Panc1 (cell line): Measurements from ENCODE around the gene CDCP1. TPM values are rescaled to one million over a fixed set of nuclear protein-coding genes. Genes with fewer than 3 reads are reported as not detected.

ENCODE experiments used
- ATAC-seq: fragments of 200-7000 bp; cut with Tn5 transposase; 2 replicates; pipeline ENCODE4 v1.9.1; 2020; ENCODE audit warnings: mild to moderate bottlenecking, moderate library complexity
- BruUV-seq: library from RNA; stranded (reverse); fragments of 400-500 nt; replicated peaks from 2 replicates; lab custom pipeline; 2021; lab: Mats Ljungman, UMichigan
- CTCF ChIA-PET: fragments of 300-600 bp; sonication (Branson Sonifier 250); formaldehyde crosslinking; loops from one replicate; lab custom pipeline; 2022; ENCODE audit warnings: antibody characterized with exemption; lab: Charles Lee
- POLR2A ChIA-PET: fragments of 300-600 bp; sonication (Branson Sonifier 250); formaldehyde crosslinking; loops from one replicate; lab custom pipeline; 2022; ENCODE audit warnings: antibody characterized with exemption; lab: Charles Lee
- DNase-seq: peaks from one replicate; pipeline ENCODE4 v3.0.0-alpha.2; 2010; ENCODE audit warnings: low read depth, low spot score
- H3K27ac ChIP-seq: 2 replicates; pipeline ENCODE4 v1.5.1; 2011; ENCODE audit warnings: mild to moderate bottlenecking, low read length, inconsistent platforms
- H3K27me3 ChIP-seq: fragments of 200-500 bp; sonication (Bioruptor generic); 2 replicates; pipeline ENCODE4 v1.6.0; 2014; ENCODE audit warnings: low read length, inconsistent platforms; ENCODE audit not compliant: control insufficient read depth, insufficient read depth
- H3K36me3 ChIP-seq: fragments of 200-500 bp; sonication (Bioruptor generic); 2 replicates; pipeline ENCODE4 v1.5.1; 2014; ENCODE audit warnings: inconsistent platforms, mild to moderate bottlenecking, low read length, moderate library complexity; ENCODE audit not compliant: control insufficient read depth, insufficient read depth
- H3K4me1 ChIP-seq: 2 replicates; pipeline ENCODE4 v1.5.1; 2011; ENCODE audit warnings: inconsistent platforms, mild to moderate bottlenecking, low read length, moderate library complexity; ENCODE audit not compliant: control insufficient read depth, insufficient read depth
- H3K4me3 ChIP-seq, 2 experiments: 2 replicates each; pipeline ENCODE4 v1.5.1; 2011 to 2012; ENCODE audit warnings: low read depth in 2 of 2, low read length in 2 of 2, mild to moderate bottlenecking in 2 of 2, inconsistent platforms in 1 of 2, moderate library complexity in 1 of 2
- H3K9me3 ChIP-seq: fragments of 200-500 bp; sonication (Bioruptor generic); 2 replicates; pipeline ENCODE4 v1.5.1; 2014; ENCODE audit warnings: low read depth, mild to moderate bottlenecking, inconsistent platforms, low read length, moderate library complexity; ENCODE audit not compliant: control insufficient read depth, insufficient read depth
- POLR2AphosphoS5 ChIP-seq: IDR thresholded peaks from 2 replicates; pipeline ENCODE4 v1.6.1; 2012; ENCODE audit warnings: mild to moderate bottlenecking, low read depth, low read length, moderate library complexity
- SIN3A ChIP-seq: IDR thresholded peaks from 2 replicates; pipeline ENCODE4 v1.6.1; 2012; ENCODE audit warnings: low read depth, mild to moderate bottlenecking, low read length, moderate library complexity, borderline replicate concordance; ENCODE audit not compliant: insufficient read depth
- TCF7L2 ChIP-seq: IDR thresholded peaks from 2 replicates; pipeline ENCODE4 v1.6.1; 2011; ENCODE audit warnings: mild to moderate bottlenecking, low read depth, low read length, inconsistent platforms
- in situ Hi-C: cut with HindIII; loops from 2 replicates; pipeline ENCODE4 v1.10.0; 2016; ENCODE audit warnings: low sequenced_read_pairs, low pct_unique_long_range_greater_than_20kb
- intact Hi-C: fragments of 100-400 bp; cut with micrococcal nuclease; formaldehyde crosslinking; loops from one replicate; pipeline ENCODE4 v1.10.0; 2022; ENCODE audit not compliant: unreplicated experiment
- total RNA-seq: library from RNA; stranded (reverse); gene quantifications from one replicate; pipeline ENCODE4 v1.2.1, GENCODE V29; 2021; ENCODE audit not compliant: unreplicated experiment
- TF ChIP-seq, protein P1 (sequence below): fragments of 450-650 bp; IDR thresholded peaks from 2 replicates; pipeline ENCODE4 v1.5.1; 2017; ENCODE audit warnings: mild to moderate bottlenecking
- TF ChIP-seq, protein P2 (sequence below), 2 experiments: IDR thresholded peaks; 2 replicates each; pipeline ENCODE4 v1.6.1; 2011 to 2012; ENCODE audit warnings: low read depth in 2 of 2, control low read depth in 1 of 2, low read length in 1 of 2, mild to moderate bottlenecking in 1 of 2, moderate library complexity in 1 of 2; ENCODE audit not compliant: insufficient read depth in 1 of 2

The CDCP1 gene
- total RNA-seq, 1 experiment from 2014 or later = 47.8 TPM

DNA sequence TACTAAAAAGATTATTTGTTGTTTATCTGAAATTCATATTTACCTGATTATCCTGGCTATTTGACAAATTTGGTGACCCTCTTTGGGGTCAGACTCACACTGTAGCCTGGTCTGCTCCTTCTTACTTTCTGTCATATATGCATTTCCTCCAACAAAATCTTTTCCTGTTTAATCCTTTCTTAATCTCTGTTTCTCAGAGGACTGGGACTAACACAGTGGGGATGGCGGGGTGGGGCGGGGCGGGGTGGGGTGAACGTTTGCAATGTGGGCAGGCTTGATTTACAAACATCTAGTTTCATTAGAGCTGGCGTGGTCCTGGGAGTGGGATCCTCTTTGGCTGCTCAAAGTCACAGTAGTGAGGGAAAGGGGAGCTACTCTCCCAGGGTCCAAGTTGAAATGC lies 35.3 kb upstream of the CDCP1 start:
- DNase-seq = no peak
- TF ChIP-seq, protein P1, sequence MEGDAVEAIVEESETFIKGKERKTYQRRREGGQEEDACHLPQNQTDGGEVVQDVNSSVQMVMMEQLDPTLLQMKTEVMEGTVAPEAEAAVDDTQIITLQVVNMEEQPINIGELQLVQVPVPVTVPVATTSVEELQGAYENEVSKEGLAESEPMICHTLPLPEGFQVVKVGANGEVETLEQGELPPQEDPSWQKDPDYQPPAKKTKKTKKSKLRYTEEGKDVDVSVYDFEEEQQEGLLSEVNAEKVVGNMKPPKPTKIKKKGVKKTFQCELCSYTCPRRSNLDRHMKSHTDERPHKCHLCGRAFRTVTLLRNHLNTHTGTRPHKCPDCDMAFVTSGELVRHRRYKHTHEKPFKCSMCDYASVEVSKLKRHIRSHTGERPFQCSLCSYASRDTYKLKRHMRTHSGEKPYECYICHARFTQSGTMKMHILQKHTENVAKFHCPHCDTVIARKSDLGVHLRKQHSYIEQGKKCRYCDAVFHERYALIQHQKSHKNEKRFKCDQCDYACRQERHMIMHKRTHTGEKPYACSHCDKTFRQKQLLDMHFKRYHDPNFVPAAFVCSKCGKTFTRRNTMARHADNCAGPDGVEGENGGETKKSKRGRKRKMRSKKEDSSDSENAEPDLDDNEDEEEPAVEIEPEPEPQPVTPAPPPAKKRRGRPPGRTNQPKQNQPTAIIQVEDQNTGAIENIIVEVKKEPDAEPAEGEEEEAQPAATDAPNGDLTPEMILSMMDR = no peak
- TF ChIP-seq SIN3A (no peak), POLR2AphosphoS5 (no peak), TCF7L2 (no peak)
- TF ChIP-seq, protein P2, sequence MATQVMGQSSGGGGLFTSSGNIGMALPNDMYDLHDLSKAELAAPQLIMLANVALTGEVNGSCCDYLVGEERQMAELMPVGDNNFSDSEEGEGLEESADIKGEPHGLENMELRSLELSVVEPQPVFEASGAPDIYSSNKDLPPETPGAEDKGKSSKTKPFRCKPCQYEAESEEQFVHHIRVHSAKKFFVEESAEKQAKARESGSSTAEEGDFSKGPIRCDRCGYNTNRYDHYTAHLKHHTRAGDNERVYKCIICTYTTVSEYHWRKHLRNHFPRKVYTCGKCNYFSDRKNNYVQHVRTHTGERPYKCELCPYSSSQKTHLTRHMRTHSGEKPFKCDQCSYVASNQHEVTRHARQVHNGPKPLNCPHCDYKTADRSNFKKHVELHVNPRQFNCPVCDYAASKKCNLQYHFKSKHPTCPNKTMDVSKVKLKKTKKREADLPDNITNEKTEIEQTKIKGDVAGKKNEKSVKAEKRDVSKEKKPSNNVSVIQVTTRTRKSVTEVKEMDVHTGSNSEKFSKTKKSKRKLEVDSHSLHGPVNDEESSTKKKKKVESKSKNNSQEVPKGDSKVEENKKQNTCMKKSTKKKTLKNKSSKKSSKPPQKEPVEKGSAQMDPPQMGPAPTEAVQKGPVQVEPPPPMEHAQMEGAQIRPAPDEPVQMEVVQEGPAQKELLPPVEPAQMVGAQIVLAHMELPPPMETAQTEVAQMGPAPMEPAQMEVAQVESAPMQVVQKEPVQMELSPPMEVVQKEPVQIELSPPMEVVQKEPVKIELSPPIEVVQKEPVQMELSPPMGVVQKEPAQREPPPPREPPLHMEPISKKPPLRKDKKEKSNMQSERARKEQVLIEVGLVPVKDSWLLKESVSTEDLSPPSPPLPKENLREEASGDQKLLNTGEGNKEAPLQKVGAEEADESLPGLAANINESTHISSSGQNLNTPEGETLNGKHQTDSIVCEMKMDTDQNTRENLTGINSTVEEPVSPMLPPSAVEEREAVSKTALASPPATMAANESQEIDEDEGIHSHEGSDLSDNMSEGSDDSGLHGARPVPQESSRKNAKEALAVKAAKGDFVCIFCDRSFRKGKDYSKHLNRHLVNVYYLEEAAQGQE (IDR thresholded peaks at IDR 0.05; ENCODE audit: insufficient read depth in 1 of 2, low read depth in 2 of 2, low read length in 1 of 2) = no peak
- intact Hi-C loops = no loop called here
- no peak overlapping the region for H3K4me3 ChIP-seq
- POLR2A ChIA-PET = no interaction called here
- H3K36me3 ChIP-seq = no peaks in the 10 kb centered on the region
- CTCF ChIA-PET = no interaction called here
- no peak for ATAC-seq
- H3K27me3 ChIP-seq = no peaks in the 10 kb centered on the region
- no peaks in the 10 kb centered on the region for H3K9me3 ChIP-seq
- in situ Hi-C loops = no loop called here
- BruUV-seq = no TSS peak
- H3K27ac ChIP-seq = no peak overlapping the region
- peaks cover 10% of the 10 kb centered on the region for H3K4me1 ChIP-seq

DNA sequence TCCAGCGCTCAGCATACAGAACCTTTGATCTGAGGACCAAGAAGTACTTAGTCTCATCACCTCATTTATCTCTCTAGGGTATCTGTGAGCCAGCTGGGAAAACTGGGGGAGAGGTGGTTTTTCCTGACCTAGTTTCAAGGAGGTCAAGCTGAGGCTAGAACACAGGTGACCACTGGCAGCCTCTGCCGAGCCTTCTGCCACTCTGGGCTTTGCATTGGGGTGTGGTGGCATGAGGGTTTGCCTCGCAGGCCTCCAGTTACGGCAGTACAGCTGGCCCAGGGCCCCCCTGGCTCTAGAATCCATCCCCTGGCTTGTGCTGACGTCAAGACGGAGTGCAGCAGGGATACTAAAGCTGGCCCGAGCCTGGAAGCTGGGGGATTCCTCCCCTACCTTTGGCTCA lies 34.7 kb upstream of the CDCP1 start:
- intact Hi-C loops = no loop called here
- ChIA-PET POLR2A (no interaction called here), CTCF (no interaction called here)
- no peak overlapping the region for H3K27ac ChIP-seq
- TF ChIP-seq, protein P2 (IDR thresholded peaks at IDR 0.05; ENCODE audit: insufficient read depth in 1 of 2, low read depth in 2 of 2, low read length in 1 of 2) = no peak
- TF ChIP-seq TCF7L2 (no peak), SIN3A (no peak), POLR2AphosphoS5 (no peak)
- TF ChIP-seq, protein P1 = no peak
- H3K4me1 ChIP-seq = peaks cover 10% of the 10 kb centered on the region
- no peaks in the 10 kb centered on the region for H3K9me3 ChIP-seq
- in situ Hi-C loops = no loop called here
- H3K36me3 ChIP-seq = no peaks in the 10 kb centered on the region
- DNase-seq (no peak), ATAC-seq (no peak)
- BruUV-seq = no TSS peak
- no peaks in the 10 kb centered on the region for H3K27me3 ChIP-seq
- H3K4me3 ChIP-seq = no peak overlapping the region
